Measurements from ENCODE around the gene TMC6. TPM values are rescaled to one million over a fixed set of nuclear protein-coding genes. Genes with fewer than 3 reads are reported as not detected.

The TMC6 gene
- total and polyA plus RNA-seq, 2 of the 13 experiments (the other 11 are each of a cell fraction or from before 2014, with no cell fraction given), result 48.4 to 99.1 TPM

GRCh38 chr17:78132084-78132676 lies 3.6 kb upstream of the TMC6 start (continued):
- no peak for TF ChIP-seq ZNF883 (CRISPR knock-in tag; IDR thresholded peaks at IDR 0.05; ENCODE audit: not compliant biosample characterization)
- TF ChIP-seq AGO1 (IDR thresholded peaks at IDR 0.05; ENCODE audit: low read depth, low read length, poor library complexity, severe bottlenecking), result no peak
- no peak for TF ChIP-seq ISL2 (CRISPR knock-in tag; IDR thresholded peaks at IDR 0.05)
- TF ChIP-seq, protein P1, sequence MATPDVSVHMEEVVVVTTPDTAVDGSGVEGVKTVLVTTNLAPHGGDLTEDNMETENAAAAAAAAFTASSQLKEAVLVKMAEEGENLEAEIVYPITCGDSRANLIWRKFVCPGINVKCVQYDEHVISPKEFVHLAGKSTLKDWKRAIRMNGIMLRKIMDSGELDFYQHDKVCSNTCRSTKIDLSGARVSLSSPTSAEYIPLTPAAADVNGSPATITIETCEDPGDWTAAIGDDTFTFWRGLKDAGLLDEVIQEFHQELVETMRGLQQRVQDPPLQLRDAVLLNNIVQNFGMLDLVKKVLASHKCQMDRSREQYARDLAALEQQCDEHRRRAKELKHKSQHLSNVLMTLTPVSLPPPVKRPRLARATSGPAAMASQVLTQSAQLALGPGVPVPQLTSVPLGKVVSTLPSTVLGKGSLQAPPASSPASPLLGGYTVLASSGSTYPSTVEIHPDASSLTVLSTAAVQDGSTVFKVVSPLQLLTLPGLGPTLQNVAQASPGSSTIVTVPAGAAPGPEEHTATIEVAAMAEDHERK (CRISPR knock-in tag; IDR thresholded peaks at IDR 0.05; ENCODE audit: low read depth), result no peak
- TF ChIP-seq NR1H2 (CRISPR knock-in tag; IDR thresholded peaks at IDR 0.05; ENCODE audit: borderline replicate concordance, low read depth), result no peak
- no peak for TF ChIP-seq ZNF510 (CRISPR knock-in tag; IDR thresholded peaks at IDR 0.05; ENCODE audit: low read depth)
- TF ChIP-seq ATF4 (CRISPR knock-in tag; IDR thresholded peaks at IDR 0.05), result no peak
- no peak for TF ChIP-seq MLXIP (CRISPR knock-in tag; IDR thresholded peaks at IDR 0.05; ENCODE audit: borderline replicate concordance)
- peak; percentile 67 for TF ChIP-seq HNRNPLL (IDR thresholded peaks at IDR 0.05; ENCODE audit: low read depth, low read length, poor library complexity, severe bottlenecking)
- TF ChIP-seq IKZF4 (CRISPR knock-in tag; IDR thresholded peaks at IDR 0.05; ENCODE audit: borderline replicate concordance, low read depth, not compliant biosample characterization), result no peak
- TF ChIP-seq ZNF792 (CRISPR knock-in tag; IDR thresholded peaks at IDR 0.05), result no peak
- TF ChIP-seq, protein P2, sequence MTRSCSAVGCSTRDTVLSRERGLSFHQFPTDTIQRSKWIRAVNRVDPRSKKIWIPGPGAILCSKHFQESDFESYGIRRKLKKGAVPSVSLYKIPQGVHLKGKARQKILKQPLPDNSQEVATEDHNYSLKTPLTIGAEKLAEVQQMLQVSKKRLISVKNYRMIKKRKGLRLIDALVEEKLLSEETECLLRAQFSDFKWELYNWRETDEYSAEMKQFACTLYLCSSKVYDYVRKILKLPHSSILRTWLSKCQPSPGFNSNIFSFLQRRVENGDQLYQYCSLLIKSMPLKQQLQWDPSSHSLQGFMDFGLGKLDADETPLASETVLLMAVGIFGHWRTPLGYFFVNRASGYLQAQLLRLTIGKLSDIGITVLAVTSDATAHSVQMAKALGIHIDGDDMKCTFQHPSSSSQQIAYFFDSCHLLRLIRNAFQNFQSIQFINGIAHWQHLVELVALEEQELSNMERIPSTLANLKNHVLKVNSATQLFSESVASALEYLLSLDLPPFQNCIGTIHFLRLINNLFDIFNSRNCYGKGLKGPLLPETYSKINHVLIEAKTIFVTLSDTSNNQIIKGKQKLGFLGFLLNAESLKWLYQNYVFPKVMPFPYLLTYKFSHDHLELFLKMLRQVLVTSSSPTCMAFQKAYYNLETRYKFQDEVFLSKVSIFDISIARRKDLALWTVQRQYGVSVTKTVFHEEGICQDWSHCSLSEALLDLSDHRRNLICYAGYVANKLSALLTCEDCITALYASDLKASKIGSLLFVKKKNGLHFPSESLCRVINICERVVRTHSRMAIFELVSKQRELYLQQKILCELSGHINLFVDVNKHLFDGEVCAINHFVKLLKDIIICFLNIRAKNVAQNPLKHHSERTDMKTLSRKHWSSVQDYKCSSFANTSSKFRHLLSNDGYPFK (CRISPR knock-in tag; IDR thresholded peaks at IDR 0.05; ENCODE audit: borderline replicate concordance), result 0 out of 2 replicates have a peak, but pooled peaks have one; percentile 48
- no peak for TF ChIP-seq NFE2 (CRISPR knock-in tag; IDR thresholded peaks at IDR 0.05)
- TF ChIP-seq POGZ (CRISPR knock-in tag; IDR thresholded peaks at IDR 0.05), result no peak
- TF ChIP-seq HMG20B (CRISPR knock-in tag; conservative IDR thresholded peaks at IDR 0.05), result no peak
- TF ChIP-seq EHMT2 (IDR thresholded peaks at IDR 0.05; ENCODE audit: borderline replicate concordance, low read depth, low read length), result no peak
- no peak for TF ChIP-seq ZNF263 (CRISPR knock-in tag; IDR thresholded peaks at IDR 0.05)
- TF ChIP-seq ZFP62 (CRISPR knock-in tag; IDR thresholded peaks at IDR 0.05), result no peak
- no peak; the same call in 1 of the 2 replicates for TF ChIP-seq ZNF891 (CRISPR knock-in tag; IDR thresholded peaks at IDR 0.05)
- TF ChIP-seq ZNF83 (CRISPR knock-in tag; IDR thresholded peaks at IDR 0.05; ENCODE audit: borderline replicate concordance), result peak; percentile 31; the same call in 1 of the 2 replicates
- no peak for TF ChIP-seq REXO4 (CRISPR knock-in tag; IDR thresholded peaks at IDR 0.05; ENCODE audit: borderline replicate concordance)
- no peak for TF ChIP-seq EED (CRISPR knock-in tag; IDR thresholded peaks at IDR 0.05)

Data from HepG2 (cell line).